IMR-90 (cell line): Measurements from ENCODE around the gene TMEM38B. TPM values are rescaled to one million over a fixed set of nuclear protein-coding genes. Genes with fewer than 3 reads are reported as not detected.
"Not testable (repeated sequence)": the region's sequence is repeated elsewhere in the genome, so short reads cannot be mapped to it uniquely, and the experiment has no call there.

Experiments used
- ATAC-seq: fragments of 200-7000 bp; cut with Tn5 transposase; 2 replicates; pipeline ENCODE4 v1.9.1; 2020; ENCODE audit warnings: low read depth, mild to moderate bottlenecking, moderate library complexity
- BruUV-seq: library from RNA; stranded (reverse); fragments of 400-500 nt; replicated peaks from 2 replicates; lab custom pipeline; 2021; lab: Mats Ljungman, UMichigan
- CTCF ChIA-PET: fragments of 300-600 bp; formaldehyde crosslinking; extraction: SDS; loops from one replicate; lab custom pipeline; 2021; ENCODE audit warnings: antibody characterized with exemption; lab: Yijun Ruan, JAX
- POLR2A ChIA-PET: fragments of 300-600 bp; sonication (Branson Sonifier 250); formaldehyde crosslinking; loops from one replicate; lab custom pipeline; 2022; ENCODE audit warnings: antibody characterized with exemption; ENCODE audit not compliant: unreplicated experiment; lab: Charles Lee
- DNase-seq: peaks from one replicate; pipeline ENCODE4 v3.0.0; 2013
- H2AFZ ChIP-seq: replicated peaks from 2 replicates; pipeline ENCODE3; 2013; ENCODE audit warnings: low read length, mild to moderate bottlenecking; ENCODE audit not compliant: poor library complexity
- H2AK5ac ChIP-seq: 2 replicates; pipeline ENCODE4 v1.6.1; 2013; ENCODE audit warnings: low read depth, low read length, inconsistent platforms
- H2AK9ac ChIP-seq: replicated peaks from 2 replicates; pipeline ENCODE3; 2013; ENCODE audit warnings: mild to moderate bottlenecking, low read depth, low read length, moderate library complexity; ENCODE audit not compliant: poor library complexity
- H2BK120ac ChIP-seq: 2 replicates; pipeline ENCODE4 v1.6.1; 2013; ENCODE audit warnings: low read depth, low read length, inconsistent platforms
- H2BK15ac ChIP-seq: 3 replicates; pipeline ENCODE4 v1.6.1; 2013; ENCODE audit warnings: low read depth, low read length, inconsistent platforms
- H2BK20ac ChIP-seq: 2 replicates; pipeline ENCODE4 v1.6.1; 2013; ENCODE audit warnings: low read depth, mild to moderate bottlenecking, inconsistent platforms, low read length, moderate library complexity
- H2BK5ac ChIP-seq: 2 replicates; pipeline ENCODE4 v1.6.1; 2013; ENCODE audit warnings: mild to moderate bottlenecking, low read depth, low read length, inconsistent platforms; ENCODE audit not compliant: poor library complexity, severe bottlenecking
- H3K14ac ChIP-seq: replicated peaks from 2 replicates; pipeline ENCODE4 v1.6.1; 2013; ENCODE audit warnings: low read depth, low read length, inconsistent platforms
- H3K18ac ChIP-seq: 2 replicates; pipeline ENCODE4 v1.6.1; 2013; ENCODE audit warnings: low read depth, low read length, control low read depth
- H3K23ac ChIP-seq: 2 replicates; pipeline ENCODE4 v1.6.1; 2013; ENCODE audit warnings: low read depth, low read length, inconsistent platforms
- H3K27ac ChIP-seq: 2 replicates; pipeline ENCODE4 v1.5.1; 2013; ENCODE audit warnings: mild to moderate bottlenecking, control low read depth, low read length; ENCODE audit not compliant: insufficient read depth
- H3K27me3 ChIP-seq: 2 replicates; pipeline ENCODE4 v1.6.1; 2013; ENCODE audit warnings: low read length; ENCODE audit not compliant: control insufficient read depth, insufficient read depth
- H3K36me3 ChIP-seq: 2 replicates; pipeline ENCODE4 v1.6.1; 2013; ENCODE audit warnings: low read length, mixed read lengths; ENCODE audit not compliant: control insufficient read depth, insufficient read depth
- H3K4ac ChIP-seq: 2 replicates; pipeline ENCODE4 v1.6.1; 2013; ENCODE audit warnings: low read depth, low read length, inconsistent platforms
- H3K4me1 ChIP-seq: 2 replicates; pipeline ENCODE4 v1.6.1; 2013; ENCODE audit warnings: low read length, mixed read lengths; ENCODE audit not compliant: control insufficient read depth, insufficient read depth
- H3K4me2 ChIP-seq: 2 replicates; pipeline ENCODE4 v1.6.1; 2013; ENCODE audit warnings: low read depth, mild to moderate bottlenecking, control low read depth, low read length, moderate library complexity
- H3K4me3 ChIP-seq: 2 replicates; pipeline ENCODE4 v1.5.1; 2013; ENCODE audit warnings: low read depth, mild to moderate bottlenecking, control low read depth, low read length, moderate library complexity; ENCODE audit not compliant: insufficient read depth
- H3K56ac ChIP-seq: 2 replicates; pipeline ENCODE4 v1.6.1; 2013; ENCODE audit warnings: low read length, inconsistent platforms; ENCODE audit not compliant: insufficient read depth; ENCODE audit errors: extremely low read depth
- H3K79me1 ChIP-seq, 2 experiments: 2 replicates each; pipeline ENCODE4 v1.6.1; 2013; ENCODE audit warnings: low read length in 2 of 2, inconsistent platforms in 1 of 2, low read depth in 1 of 2
- H3K9ac ChIP-seq: 2 replicates; pipeline ENCODE4 v1.6.1; 2013; ENCODE audit warnings: low read depth, low read length, control low read depth
- H3K9me1 ChIP-seq: 2 replicates; pipeline ENCODE4 v1.6.1; 2013; ENCODE audit warnings: low read length, inconsistent platforms; ENCODE audit not compliant: insufficient read depth
- H3K9me3 ChIP-seq: 2 replicates; pipeline ENCODE4 v1.6.1; 2013; ENCODE audit warnings: low read length; ENCODE audit not compliant: control insufficient read depth, insufficient read depth
- H4K20me1 ChIP-seq: 2 replicates; pipeline ENCODE4 v1.6.1; 2013; ENCODE audit warnings: low read length, inconsistent platforms; ENCODE audit not compliant: insufficient read depth
- H4K5ac ChIP-seq: 2 replicates; pipeline ENCODE4 v1.6.1; 2013; ENCODE audit warnings: mild to moderate bottlenecking, low read depth, low read length, control low read depth
- H4K8ac ChIP-seq, 2 experiments: 2 replicates each; pipeline ENCODE4 v1.6.1; 2013; ENCODE audit warnings: low read depth in 2 of 2, low read length in 2 of 2, control low read depth in 1 of 2, inconsistent platforms in 1 of 2
- H4K91ac ChIP-seq: 2 replicates; pipeline ENCODE4 v1.6.1; 2013; ENCODE audit warnings: low read depth, low read length, inconsistent platforms; ENCODE audit not compliant: insufficient read depth
- CEBPB ChIP-seq: IDR thresholded peaks from 2 replicates; pipeline ENCODE4 v1.6.1; 2012; ENCODE audit warnings: low read depth, low read length, improper control_type of control experiment
- FOS ChIP-seq: fragments of 150-350 bp; IDR thresholded peaks from 2 replicates; pipeline ENCODE4 v1.6.1; 2016; ENCODE audit warnings: low read depth, low read length
- SMC3 ChIP-seq: fragments of 150-350 bp; IDR thresholded peaks from 2 replicates; pipeline ENCODE4 v1.6.1; 2016; ENCODE audit warnings: low read depth, mild to moderate bottlenecking, antibody characterized with exemption, low read length, moderate library complexity
- USF2 ChIP-seq: fragments of 150-350 bp; IDR thresholded peaks from 2 replicates; pipeline ENCODE4 v1.6.1; 2017; ENCODE audit warnings: mild to moderate bottlenecking, antibody characterized with exemption, low read length, low read depth
- whole genome bisulfite sequencing, 2 experiments: methylation state at CpG; one replicate each; pipeline versions ENCODE4 v1.1.5 to v1.1.7; 2013; ENCODE audit warnings: missing lambda C conversion rate in 2 of 2; ENCODE audit not compliant: insufficient read length in 1 of 2; ENCODE audit errors: extremely low coverage in 2 of 2; 5-methylcytosine and 5-hydroxymethylcytosine counted together
- dilution Hi-C: fragments of 300-500 bp; cut with HindIII; formaldehyde crosslinking; loops from one replicate; pipeline ENCODE4 v1.14.3; 2018; ENCODE audit warnings: low sequenced_read_pairs; ENCODE audit not compliant: unreplicated experiment
- in situ Hi-C: fragments of 300-500 bp; cut with MboI; formaldehyde crosslinking; loops from 3 replicates; pipeline ENCODE4 v1.14.3; 2019; ENCODE audit warnings: low sequenced_read_pairs, inconsistent platforms, mixed read lengths
- intact Hi-C: fragments of 100-400 bp; cut with micrococcal nuclease; formaldehyde crosslinking; loops from 2 replicates; pipeline ENCODE4 v1.10.0; 2022
- polyA plus RNA-seq, 3 experiments: library from polyadenylated mRNA; depleted of rRNA; stranded (reverse); fragments of >200 nt; gene quantifications; 2 replicates each; pipeline ENCODE4 v1.2.3, GENCODE V29; 2012; ENCODE audit warnings: low replicate concordance in 1 of 3
- total RNA-seq: library from RNA; depleted of rRNA; stranded (reverse); fragments of >200 nt; gene quantifications from 2 replicates; pipeline ENCODE4 v1.2.3, GENCODE V29; 2012

TMEM38B gene
- total and polyA plus RNA-seq, 2 of the 4 experiments (the other 2 are of a cell fraction): 3.3 to 11.5 TPM

GRCh38 chr9:105702207-105702606 is 7.9 kb downstream of the TMEM38B start:
- in situ Hi-C loops: no loop called here
- H3K9me1 ChIP-seq: no peaks in the 10 kb centered on the region

GRCh38 chr9:105703638-105704037 is 9.3 kb downstream of the TMEM38B start:
- H3K27ac ChIP-seq, H3K4me1 ChIP-seq, in situ Hi-C loops, ATAC-seq, H4K5ac ChIP-seq, H2AK5ac ChIP-seq, H4K8ac ChIP-seq, BruUV-seq, H2BK120ac ChIP-seq, intact Hi-C loops, H2BK5ac ChIP-seq, dilution Hi-C loops, H3K36me3 ChIP-seq, H3K14ac ChIP-seq, CTCF ChIA-PET, H3K4ac ChIP-seq, POLR2A ChIA-PET, H3K56ac ChIP-seq, H2BK20ac ChIP-seq, H3K4me2 ChIP-seq, H3K9me3 ChIP-seq, H3K9me1 ChIP-seq, H2AK9ac ChIP-seq, H2AFZ ChIP-seq, H2BK15ac ChIP-seq, H3K23ac ChIP-seq, H3K27me3 ChIP-seq, DNase-seq, H3K4me3 ChIP-seq, H3K9ac ChIP-seq, H4K20me1 ChIP-seq, H4K91ac ChIP-seq, H3K18ac ChIP-seq, H3K79me1 ChIP-seq: not testable (repeated sequence)
- WGBS, 2 experiments: no CpG with 5 or more reads among the region's 4 CpGs

More at GRCh38 chr9:105702207-105702606, 7.9 kb downstream of the TMEM38B start:
- H3K79me1 ChIP-seq: no peaks in the 10 kb centered on the region; a peak in 1 of 4 replicates
- DNase-seq (no peak), ATAC-seq (no peak)
- no peaks in the 10 kb centered on the region for H4K20me1 ChIP-seq
- H3K36me3 ChIP-seq: no peaks in the 10 kb centered on the region
- no peak overlapping the region for H3K14ac ChIP-seq
- H2AK5ac ChIP-seq: no peak overlapping the region
- no peaks in the 10 kb centered on the region for H3K4me1 ChIP-seq
- no peak overlapping the region for H2BK120ac ChIP-seq
- H2BK15ac ChIP-seq: no peak overlapping the region
- no peaks in the 10 kb centered on the region for H3K27me3 ChIP-seq
- dilution Hi-C loops (no loop called here), intact Hi-C loops (no loop called here)
- CTCF ChIA-PET: no interaction called here
- TF ChIP-seq USF2: no peak
- TF ChIP-seq CEBPB: no peak
- TF ChIP-seq SMC3: no peak
- TF ChIP-seq FOS: no peak
- POLR2A ChIA-PET: no interaction called here
- H4K5ac ChIP-seq: no peak overlapping the region
- H4K8ac ChIP-seq: no peak overlapping the region
- no peak overlapping the region for H2BK5ac ChIP-seq
- H2AFZ ChIP-seq: no peak overlapping the region
- no peak overlapping the region for H3K4me3 ChIP-seq
- H3K23ac ChIP-seq: no peak overlapping the region
- H3K4ac ChIP-seq: no peak overlapping the region
- no peak overlapping the region for H3K56ac ChIP-seq
- no peak overlapping the region for H4K91ac ChIP-seq
- no peak overlapping the region for H3K18ac ChIP-seq
- H3K9ac ChIP-seq: no peak overlapping the region
- no TSS peak for BruUV-seq
- no peak overlapping the region for H2AK9ac ChIP-seq
- no peak overlapping the region for H3K27ac ChIP-seq
- H3K9me3 ChIP-seq: no peaks in the 10 kb centered on the region
- no peak overlapping the region for H3K4me2 ChIP-seq
- H2BK20ac ChIP-seq: no peak overlapping the region
- no CpG with 5 or more reads among the region's 1 CpG for WGBS, 2 experiments
